Effector memory CD4-positive, alpha-beta T cell (primary cell): ENCODE measurements around the gene KLK3.

Experiments
- DNase-seq, 3 donors: peaks; one replicate each; pipeline ENCODE4 v3.0.0-alpha.2; 2020
- H3K27ac ChIP-seq: 2 replicates; pipeline ENCODE4 v1.7.0; 2013; ENCODE audit warnings: mild to moderate bottlenecking, low read length, moderate library complexity; ENCODE audit not compliant: insufficient read depth, poor library complexity, severe bottlenecking
- H3K27me3 ChIP-seq: replicated peaks from 2 replicates; pipeline ENCODE4 v1.7.0; 2013; ENCODE audit warnings: mild to moderate bottlenecking, low read length; ENCODE audit not compliant: insufficient read depth, control insufficient read depth, poor library complexity, severe bottlenecking
- H3K36me3 ChIP-seq: 2 replicates; pipeline ENCODE4 v1.7.0; 2013; ENCODE audit warnings: mild to moderate bottlenecking, low read length, moderate library complexity; ENCODE audit not compliant: control insufficient read depth, insufficient read depth
- H3K4me1 ChIP-seq: 2 replicates; pipeline ENCODE4 v1.7.0; 2013; ENCODE audit warnings: low read length, mild to moderate bottlenecking; ENCODE audit not compliant: control insufficient read depth, insufficient read depth, poor library complexity, severe bottlenecking
- H3K4me3 ChIP-seq: 2 replicates; pipeline ENCODE4 v1.7.0; 2013; ENCODE audit warnings: low read length, low read depth, mild to moderate bottlenecking; ENCODE audit not compliant: insufficient read depth, poor library complexity, severe bottlenecking
- H3K9me3 ChIP-seq: 2 replicates; pipeline ENCODE4 v1.7.0; 2013; ENCODE audit warnings: mild to moderate bottlenecking, low read length, moderate library complexity; ENCODE audit not compliant: control insufficient read depth

KLK3 gene

GRCh38 chr19:50838239-50838638 lies 16.5 kb upstream of the KLK3 start:
- no peak for DNase-seq

DNA sequence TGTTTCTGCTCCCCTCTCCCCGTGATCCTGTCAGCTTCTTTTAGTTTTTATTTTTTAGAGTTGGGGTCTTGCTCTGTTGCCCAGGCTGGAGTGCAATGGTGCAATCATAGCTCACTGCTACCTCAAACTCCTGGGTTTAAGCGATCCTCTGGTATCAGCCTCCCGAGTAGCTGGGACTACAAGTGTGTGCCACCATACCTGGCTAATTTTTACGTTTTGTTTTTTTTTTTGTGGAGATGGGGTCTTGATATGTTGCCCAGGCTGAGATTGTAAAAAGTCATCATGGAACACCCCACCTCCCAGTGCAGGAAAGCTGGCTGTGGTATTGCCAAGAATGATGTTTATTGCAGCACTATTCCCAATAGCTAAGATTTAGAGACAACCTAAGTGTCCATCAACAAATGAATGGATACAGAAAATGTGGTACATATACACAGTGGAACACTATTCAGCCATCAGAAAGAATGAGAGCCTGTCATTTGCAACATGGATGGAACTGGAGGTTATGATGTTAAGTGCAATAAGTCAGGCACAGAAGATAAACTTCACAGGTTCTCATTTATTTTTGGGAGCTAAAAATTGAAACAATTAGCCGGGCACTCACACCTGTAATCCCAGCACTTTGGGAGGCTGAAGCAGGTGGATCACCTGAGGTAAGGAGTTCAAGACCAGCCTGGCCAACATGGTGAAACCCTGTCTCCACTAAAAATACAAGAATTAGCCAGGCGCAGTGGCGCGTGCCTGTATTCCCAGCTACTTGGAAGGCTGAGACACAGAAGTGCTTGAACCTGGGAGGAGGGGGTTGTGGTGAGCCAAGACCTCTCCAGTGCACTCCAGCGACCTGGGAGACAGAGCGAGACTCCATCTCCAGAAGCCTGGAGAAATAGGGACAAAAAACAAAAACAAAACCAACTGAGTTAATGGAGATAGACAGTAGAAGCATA lies 14.7 kb upstream of the KLK3 start:
- H3K4me3 ChIP-seq = no peak overlapping the region
- peaks cover 4% of the 10 kb centered on the region for H3K4me1 ChIP-seq
- H3K27me3 ChIP-seq = peaks cover 4% of the 10 kb centered on the region
- no peaks in the 10 kb centered on the region for H3K9me3 ChIP-seq
- no peak overlapping the region for H3K27ac ChIP-seq
- H3K36me3 ChIP-seq = no peaks in the 10 kb centered on the region
- DNase-seq = no peak

More at GRCh38 chr19:50838239-50838638, 16.5 kb upstream of the KLK3 start:
- Histone ChIP-seq H3K36me3 (no peaks in the 10 kb centered on the region), H3K4me1 (peaks cover 4% of the 10 kb centered on the region), H3K9me3 (no peaks in the 10 kb centered on the region), H3K27ac (no peak overlapping the region), H3K4me3 (no peak overlapping the region), H3K27me3 (peaks cover 4% of the 10 kb centered on the region)

GRCh38 chr19:50842130-50842529 lies 12.6 kb upstream of the KLK3 start:
- no peak for DNase-seq
- Histone ChIP-seq H3K9me3 (no peaks in the 10 kb centered on the region), H3K36me3 (no peaks in the 10 kb centered on the region), H3K4me1 (no peaks in the 10 kb centered on the region), H3K27me3 (peaks cover 4% of the 10 kb centered on the region), H3K27ac (no peak overlapping the region), H3K4me3 (no peak overlapping the region)

DNA sequence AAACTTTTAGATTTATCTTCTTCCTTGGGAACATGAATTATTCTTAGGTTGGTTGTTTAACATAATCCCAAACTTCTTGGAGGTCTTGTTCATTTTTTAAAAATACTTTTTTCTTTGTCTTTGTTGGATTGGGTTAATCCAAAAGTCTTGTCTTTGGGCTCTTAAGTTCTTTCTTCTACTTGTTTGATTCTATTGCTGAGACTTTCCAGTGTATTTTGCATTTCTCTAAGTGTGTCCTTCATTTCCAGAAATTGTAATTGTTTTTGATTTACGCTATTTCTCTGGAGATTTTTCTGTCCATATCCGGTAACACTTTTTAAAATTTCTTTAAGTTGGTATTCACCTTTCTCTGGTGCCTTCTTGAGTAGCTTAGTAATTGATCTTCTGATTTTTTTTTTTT lies 11.5 kb upstream of the KLK3 start:
- no peaks in the 10 kb centered on the region for H3K9me3 ChIP-seq
- no peaks in the 10 kb centered on the region for H3K27me3 ChIP-seq
- H3K27ac ChIP-seq = no peak overlapping the region
- H3K4me1 ChIP-seq = no peaks in the 10 kb centered on the region
- DNase-seq = no peak
- H3K36me3 ChIP-seq = no peaks in the 10 kb centered on the region
- H3K4me3 ChIP-seq = no peak overlapping the region

DNA sequence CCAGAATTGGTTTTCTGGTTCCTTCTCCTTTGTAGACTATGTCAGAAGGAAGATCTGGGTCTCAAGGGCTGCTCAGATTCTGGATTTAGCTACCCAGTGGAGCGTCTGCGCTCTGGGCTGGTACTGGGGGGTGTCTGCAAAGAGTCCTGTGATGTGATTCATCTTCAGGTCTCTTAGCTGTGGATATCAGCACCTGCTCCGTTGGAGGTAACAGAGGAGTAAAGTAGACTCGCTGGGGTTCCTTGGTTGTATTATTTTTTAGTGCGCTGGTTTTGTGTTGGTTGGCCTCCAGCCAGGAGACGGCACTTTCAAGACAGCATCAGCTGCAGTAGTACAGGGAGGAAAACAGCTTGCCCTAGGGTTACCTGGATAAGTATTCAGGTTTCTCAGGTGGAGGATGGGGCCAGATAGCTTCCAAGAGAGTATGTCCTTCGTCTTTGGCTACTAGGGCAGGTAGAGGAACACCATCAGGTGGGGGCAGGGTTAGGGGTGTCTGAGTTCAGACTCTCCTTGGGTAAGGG lies 11.0 kb upstream of the KLK3 start:
- Histone ChIP-seq H3K27ac (no peak overlapping the region), H3K4me1 (no peaks in the 10 kb centered on the region), H3K27me3 (no peaks in the 10 kb centered on the region), H3K36me3 (no peaks in the 10 kb centered on the region), H3K4me3 (no peak overlapping the region), H3K9me3 (no peaks in the 10 kb centered on the region)
- no peak for DNase-seq

DNA sequence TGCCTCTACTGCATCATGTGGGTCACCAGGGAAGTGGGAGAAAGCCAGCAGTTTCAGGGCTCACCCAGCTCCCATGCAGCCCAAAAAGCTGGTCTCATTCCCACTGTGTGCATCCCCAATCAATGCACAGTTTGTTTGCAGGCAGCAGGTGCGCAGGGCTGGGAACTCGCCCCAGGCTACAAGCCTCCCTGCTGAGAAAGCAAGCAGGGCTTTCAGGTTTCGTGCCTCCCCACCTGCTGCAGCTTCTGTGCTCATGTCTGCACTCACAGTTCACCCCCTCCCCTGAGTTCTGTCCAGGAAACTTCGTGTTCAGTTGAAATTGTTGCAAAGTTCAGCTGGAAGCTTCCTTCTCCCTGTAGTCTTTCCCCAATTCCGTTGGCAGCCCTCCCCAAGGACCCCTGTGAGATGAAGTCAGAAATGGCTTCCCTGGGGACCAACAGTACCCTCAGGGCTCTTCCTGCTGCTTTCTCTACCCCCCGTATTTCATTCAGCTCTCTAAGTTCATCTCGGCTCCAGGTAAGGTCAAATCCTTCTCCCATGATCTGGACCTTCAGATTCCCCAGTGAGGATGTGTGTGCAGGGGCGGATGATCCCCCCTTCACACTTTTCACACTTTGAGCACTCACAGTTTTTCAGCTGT lies 10.3 kb upstream of the KLK3 start:
- DNase-seq = no peak
- Histone ChIP-seq H3K36me3 (no peaks in the 10 kb centered on the region), H3K9me3 (no peaks in the 10 kb centered on the region), H3K27ac (no peak overlapping the region), H3K4me3 (no peak overlapping the region), H3K4me1 (no peaks in the 10 kb centered on the region), H3K27me3 (no peaks in the 10 kb centered on the region)

GRCh38 chr19:50850738-50851137 lies 4.0 kb upstream of the KLK3 start:
- H3K4me3 ChIP-seq = no peak overlapping the region
- no peak for DNase-seq
- H3K27ac ChIP-seq = no peak overlapping the region
- H3K4me1 ChIP-seq = no peaks in the 10 kb centered on the region
- no peaks in the 10 kb centered on the region for H3K36me3 ChIP-seq
- no peaks in the 10 kb centered on the region for H3K9me3 ChIP-seq
- H3K27me3 ChIP-seq = no peaks in the 10 kb centered on the region

- H3K27me3 ChIP-seq = no peaks in the 10 kb centered on the region
- no peak overlapping the region for H3K4me3 ChIP-seq
- DNase-seq = no peak
- no peak overlapping the region for H3K27ac ChIP-seq
- H3K36me3 ChIP-seq = no peaks in the 10 kb centered on the region
- H3K4me1 ChIP-seq = no peaks in the 10 kb centered on the region
- no peaks in the 10 kb centered on the region for H3K9me3 ChIP-seq
Observed at GRCh38 chr19:50851620-50852019, 3.1 kb upstream of the KLK3 start.

DNA sequence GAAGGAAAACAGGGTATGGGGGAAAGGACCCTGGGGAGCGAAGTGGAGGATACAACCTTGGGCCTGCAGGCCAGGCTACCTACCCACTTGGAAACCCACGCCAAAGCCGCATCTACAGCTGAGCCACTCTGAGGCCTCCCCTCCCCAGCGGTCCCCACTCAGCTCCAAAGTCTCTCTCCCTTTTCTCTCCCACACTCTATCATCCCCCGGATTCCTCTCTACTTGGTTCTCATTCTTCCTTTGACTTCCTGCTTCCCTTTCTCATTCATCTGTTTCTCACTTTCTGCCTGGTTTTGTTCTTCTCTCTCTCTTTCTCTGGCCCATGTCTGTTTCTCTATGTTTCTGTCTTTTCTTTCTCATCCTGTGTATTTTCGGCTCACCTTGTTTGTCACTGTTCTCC lies 2.7 kb downstream of the KLK3 start:
- H3K36me3 ChIP-seq = no peaks in the 10 kb centered on the region
- DNase-seq = no peak
- no peaks in the 10 kb centered on the region for H3K27me3 ChIP-seq
- H3K4me1 ChIP-seq = no peaks in the 10 kb centered on the region
- no peak overlapping the region for H3K4me3 ChIP-seq
- no peaks in the 10 kb centered on the region for H3K9me3 ChIP-seq
- no peak overlapping the region for H3K27ac ChIP-seq

DNA sequence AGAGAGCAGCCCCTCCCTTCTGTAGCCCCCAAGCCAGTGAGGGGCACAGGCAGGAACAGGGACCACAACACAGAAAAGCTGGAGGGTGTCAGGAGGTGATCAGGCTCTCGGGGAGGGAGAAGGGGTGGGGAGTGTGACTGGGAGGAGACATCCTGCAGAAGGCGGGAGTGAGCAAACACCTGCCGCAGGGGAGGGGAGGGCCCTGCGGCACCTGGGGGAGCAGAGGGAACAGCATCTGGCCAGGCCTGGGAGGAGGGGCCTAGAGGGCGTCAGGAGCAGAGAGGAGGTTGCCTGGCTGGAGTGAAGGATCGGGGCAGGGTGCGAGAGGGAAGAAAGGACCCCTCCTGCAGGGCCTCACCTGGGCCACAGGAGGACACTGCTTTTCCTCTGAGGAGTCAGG lies 4.2 kb downstream of the KLK3 start:
- Histone ChIP-seq H3K27ac (no peak overlapping the region), H3K4me3 (no peak overlapping the region), H3K4me1 (no peaks in the 10 kb centered on the region), H3K36me3 (no peaks in the 10 kb centered on the region), H3K9me3 (no peaks in the 10 kb centered on the region), H3K27me3 (no peaks in the 10 kb centered on the region)
- DNase-seq = no peak
